GM21367 (cell line): ENCODE data around the gene MAK.
A peak's percentile ranks its signal among the peaks of the same experiment; 100 is the strongest.
"Not testable (repeated sequence)": the region's sequence is repeated elsewhere in the genome, so short reads cannot be mapped to it uniquely, and the experiment has no call there.

ENCODE experiments used
- ATAC-seq: cut with Tn5 transposase; IDR thresholded peaks from one replicate; pipeline ENCODE4 v1.9.1; 2021; ENCODE audit not compliant: unreplicated experiment

MAK gene, protein sequence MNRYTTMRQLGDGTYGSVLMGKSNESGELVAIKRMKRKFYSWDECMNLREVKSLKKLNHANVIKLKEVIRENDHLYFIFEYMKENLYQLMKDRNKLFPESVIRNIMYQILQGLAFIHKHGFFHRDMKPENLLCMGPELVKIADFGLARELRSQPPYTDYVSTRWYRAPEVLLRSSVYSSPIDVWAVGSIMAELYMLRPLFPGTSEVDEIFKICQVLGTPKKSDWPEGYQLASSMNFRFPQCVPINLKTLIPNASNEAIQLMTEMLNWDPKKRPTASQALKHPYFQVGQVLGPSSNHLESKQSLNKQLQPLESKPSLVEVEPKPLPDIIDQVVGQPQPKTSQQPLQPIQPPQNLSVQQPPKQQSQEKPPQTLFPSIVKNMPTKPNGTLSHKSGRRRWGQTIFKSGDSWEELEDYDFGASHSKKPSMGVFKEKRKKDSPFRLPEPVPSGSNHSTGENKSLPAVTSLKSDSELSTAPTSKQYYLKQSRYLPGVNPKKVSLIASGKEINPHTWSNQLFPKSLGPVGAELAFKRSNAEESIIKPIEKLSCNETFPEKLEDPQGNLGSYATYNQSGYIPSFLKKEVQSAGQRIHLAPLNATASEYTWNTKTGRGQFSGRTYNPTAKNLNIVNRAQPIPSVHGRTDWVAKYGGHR

DNA sequence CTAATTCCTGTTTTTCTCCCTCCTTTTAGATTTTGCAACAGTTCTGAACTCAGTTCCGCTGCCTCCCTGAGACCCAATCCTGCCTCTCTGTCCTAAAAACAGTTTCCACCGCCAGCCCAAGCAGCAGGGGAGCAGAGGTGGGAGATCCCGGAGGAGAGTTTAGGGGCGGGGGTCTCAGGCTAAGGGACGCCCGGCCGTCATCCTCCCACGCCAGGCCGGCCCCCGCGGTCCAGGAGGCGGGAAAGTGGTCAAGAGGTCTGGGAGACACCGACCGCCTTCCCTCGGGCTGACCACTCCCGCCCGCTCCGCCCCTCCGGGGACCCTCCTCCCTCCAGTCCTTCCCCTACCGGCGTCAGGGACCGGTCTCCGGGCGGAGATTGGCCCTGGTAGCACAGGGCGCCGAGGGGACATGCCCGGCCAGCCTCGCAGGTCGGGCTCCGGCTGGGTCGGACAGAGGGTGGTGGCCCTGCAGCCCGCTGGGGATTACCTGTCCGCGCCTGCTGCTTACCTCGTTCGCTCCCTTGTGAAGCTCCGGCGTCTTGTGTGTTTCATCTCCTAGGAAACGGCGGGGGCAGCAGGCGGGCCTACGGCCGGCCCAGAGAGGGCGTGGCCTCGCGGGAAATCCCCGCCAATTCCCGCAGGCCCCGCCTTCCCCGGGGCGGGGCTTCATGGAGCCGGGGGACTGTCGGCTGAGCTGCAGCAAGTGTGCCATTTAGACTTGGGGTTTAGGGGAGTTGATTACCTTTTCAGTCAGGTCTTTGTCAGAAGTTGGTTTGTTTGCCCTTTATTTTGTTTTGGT lies at the start of gene MAK:
TSS of gene MAK (minus strand) at position 545 of the 799 bp plus-strand sequence. CDS start 7,891 bp downstream, outside the sequence.
- peak; percentile 77 for ATAC-seq

GRCh38 chr6:10886691-10887502 lies 48.6 kb upstream of the MAK start, which contains the start of gene SYCP2L:
Gene SYCP2L, plus strand, starts transcription at chr6:10887052. Its CDS starts 75 bp downstream, at chr6:10887127.
- ATAC-seq, result no peak

DNA sequence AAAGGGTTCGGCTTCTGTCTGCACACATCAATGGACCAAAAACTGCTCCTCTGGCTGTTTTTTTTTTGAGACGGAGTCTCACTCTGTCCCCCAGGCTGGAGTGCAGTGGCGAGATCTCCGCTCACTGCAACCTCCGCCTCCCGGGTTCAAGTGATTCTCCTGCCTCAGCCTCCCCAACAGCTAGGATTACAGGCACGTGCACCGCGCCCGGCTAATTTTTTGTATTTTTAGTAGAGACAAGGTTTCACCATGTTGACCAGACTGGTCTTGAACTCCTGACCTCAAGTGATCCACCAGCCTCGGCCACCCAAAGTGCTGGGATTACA lies 48.0 kb upstream of the MAK start:
- not testable (repeated sequence) for ATAC-seq

GRCh38 chr6:10884245-10884972 lies 46.1 kb upstream of the MAK start:
- ATAC-seq, result no peak

- ATAC-seq, result no peak
These were observed 45.2 kb upstream of the MAK start for GRCh38 chr6:10883312-10884244.

- no peak for ATAC-seq
These were observed 44.4 kb upstream of the MAK start for GRCh38 chr6:10882657-10883171.

DNA sequence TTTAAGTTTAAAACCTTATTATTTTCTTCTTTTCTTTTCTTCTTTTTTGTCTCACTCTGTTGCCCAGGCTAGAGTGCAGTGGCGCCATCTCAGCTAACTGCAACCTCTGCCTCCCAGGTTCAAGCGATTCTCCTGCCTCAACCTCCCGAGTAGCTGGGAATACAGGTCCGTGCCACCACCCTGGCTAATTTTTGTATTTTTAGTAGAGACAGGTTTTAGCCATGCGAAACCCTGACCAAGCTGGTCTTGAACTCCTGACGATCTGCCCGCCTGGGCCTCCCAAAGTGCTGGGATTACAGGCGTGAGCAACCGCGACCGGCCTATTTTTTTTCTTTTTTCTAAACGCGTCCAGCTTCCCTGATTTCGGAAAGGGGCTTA lies 43.9 kb upstream of the MAK start:
- ATAC-seq, result not testable (repeated sequence)

- ATAC-seq, result no peak
These were observed 42.0 kb upstream of the MAK start for GRCh38 chr6:10880366-10880765.

- ATAC-seq, result no peak
These were observed 39.5 kb upstream of the MAK start for GRCh38 chr6:10877871-10878270.

- no peak for ATAC-seq
These were observed 38.7 kb upstream of the MAK start for GRCh38 chr6:10877012-10877411.

- ATAC-seq, result no peak
These were observed 36.7 kb upstream of the MAK start for GRCh38 chr6:10875026-10875425.

DNA sequence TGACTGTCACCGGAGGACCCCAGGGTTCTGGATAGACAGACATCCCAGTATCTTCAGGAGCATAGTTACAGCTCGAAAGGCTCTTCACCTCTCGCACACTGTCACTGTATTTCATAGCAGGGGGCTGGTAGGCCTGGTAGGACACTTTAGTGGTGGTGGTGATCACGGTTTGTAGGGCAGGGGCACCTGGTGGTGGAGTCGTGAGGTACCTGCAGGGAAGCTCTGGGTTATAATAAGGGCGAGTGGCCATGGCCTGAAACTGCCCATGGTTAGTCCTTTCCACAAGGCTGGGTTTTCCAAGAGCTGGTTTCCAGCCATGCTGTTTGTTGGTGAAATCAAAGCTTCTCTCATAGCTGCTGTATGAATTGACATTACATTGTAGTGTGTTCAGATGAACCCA lies 35.9 kb upstream of the MAK start:
- no peak for ATAC-seq

GRCh38 chr6:10873374-10873773 lies 35.0 kb upstream of the MAK start:
- ATAC-seq, result no peak

DNA sequence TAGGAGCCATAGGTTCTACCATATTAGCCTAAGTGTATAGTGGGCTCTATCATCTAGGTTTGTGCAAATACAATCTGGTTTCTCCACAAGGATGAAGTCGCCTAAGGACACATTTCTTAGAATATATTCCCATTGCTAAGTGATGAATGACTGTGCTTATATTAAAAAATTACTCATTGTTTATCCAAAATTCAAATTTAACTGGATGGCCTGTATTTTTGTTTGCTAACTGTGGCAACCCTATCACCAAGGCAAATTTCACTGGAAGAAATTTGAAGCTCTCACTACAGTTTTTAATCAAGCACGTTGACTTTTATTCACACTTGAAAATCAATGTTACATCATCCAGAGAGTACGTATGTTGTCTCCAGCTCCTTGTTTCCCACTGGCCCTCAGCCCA lies 29.6 kb upstream of the MAK start:
- ATAC-seq, result no peak

- ATAC-seq, result not testable (repeated sequence)
These were observed 28.4 kb upstream of the MAK start for GRCh38 chr6:10866709-10867108.

GRCh38 chr6:10863031-10863430 lies 24.7 kb upstream of the MAK start:
- ATAC-seq, result not testable (repeated sequence)

DNA sequence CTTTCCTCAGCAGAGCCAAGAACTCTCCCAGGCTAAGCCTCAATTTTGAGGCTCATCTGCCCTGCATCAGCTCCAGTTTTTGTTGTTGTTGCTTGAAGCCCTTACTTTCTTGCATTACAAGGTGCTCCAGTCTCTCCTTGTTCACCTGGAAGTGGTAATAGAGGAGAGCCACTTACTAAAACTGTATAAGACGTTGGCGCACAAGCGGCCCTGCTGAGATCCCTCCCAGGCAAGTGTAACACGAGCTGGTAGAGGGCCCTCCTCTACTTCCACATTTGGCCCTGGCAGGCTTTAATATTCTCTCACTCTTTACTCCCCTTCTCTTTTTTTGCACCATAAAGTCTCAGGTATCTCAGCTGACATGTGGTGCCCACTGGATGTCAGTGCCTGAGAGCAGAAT lies 24.0 kb upstream of the MAK start:
- no peak for ATAC-seq

- no peak for ATAC-seq
These were observed 22.7 kb upstream of the MAK start for GRCh38 chr6:10861086-10861485.

- no peak for ATAC-seq
These were observed 18.9 kb upstream of the MAK start for GRCh38 chr6:10857259-10857658.
